Ascending aorta (tissue), 2 donors: ENCODE results near the gene UBE2QL1. TPM values are rescaled to one million over a fixed set of nuclear protein-coding genes. Genes with fewer than 3 reads are reported as not detected.

Experiments used
- DNase-seq, 2 donors: peaks; one replicate each; pipeline ENCODE4 v3.0.0-alpha.2; 2019; ENCODE audit warnings: low spot score in 2 of 2
- H3K27ac ChIP-seq, 2 donors: fragments of 200-600 bp; sonication (generic); one replicate each; pipeline ENCODE4 v1.5.1; 2016 to 2017; ENCODE audit warnings: mild to moderate bottlenecking in 1 of 2
- H3K27me3 ChIP-seq: fragments of 200-600 bp; sonication (generic); one replicate; pipeline ENCODE4 v1.5.1; 2017
- H3K36me3 ChIP-seq, 2 donors: fragments of 200-600 bp; sonication (generic); one replicate each; pipeline ENCODE4 v1.5.1; 2016
- H3K4me1 ChIP-seq, 2 donors: fragments of 200-600 bp; sonication (generic); one replicate each; pipeline ENCODE4 v1.5.1; 2016 to 2017; ENCODE audit warnings: mild to moderate bottlenecking in 1 of 2
- H3K4me3 ChIP-seq, 2 donors: fragments of 200-600 bp; sonication (generic); one replicate each; pipeline ENCODE4 v1.5.1; 2016 to 2017; ENCODE audit warnings: mild to moderate bottlenecking in 1 of 2
- H3K9me3 ChIP-seq, 2 donors: fragments of 200-600 bp; sonication (generic); one replicate each; pipeline ENCODE4 v1.5.1; 2016
- CTCF ChIP-seq, 3 experiments: fragments of 200-600 bp in 2 of 3; fragments of 450-650 bp in 1 of 3; sonication (generic) in 2 of 3; IDR thresholded peaks; one replicate each; pipeline ENCODE4 v1.5.1; 2016 to 2019; ENCODE audit warnings: antibody characterized with exemption in 3 of 3, mild to moderate bottlenecking in 1 of 3, moderate library complexity in 1 of 3
- intact Hi-C: fragments of 100-400 bp; cut with DNase I; formaldehyde crosslinking; loops from one replicate; pipeline ENCODE4 v1.15.1; 2023
- total RNA-seq: library from RNA; depleted of rRNA; stranded (reverse); fragments of >200 nt; gene quantifications from one replicate; pipeline ENCODE4 v1.1.0, GENCODE V29; 2016

The UBE2QL1 gene
- total RNA-seq, 1 donor from 2014 or later: 0.85 TPM

DNA sequence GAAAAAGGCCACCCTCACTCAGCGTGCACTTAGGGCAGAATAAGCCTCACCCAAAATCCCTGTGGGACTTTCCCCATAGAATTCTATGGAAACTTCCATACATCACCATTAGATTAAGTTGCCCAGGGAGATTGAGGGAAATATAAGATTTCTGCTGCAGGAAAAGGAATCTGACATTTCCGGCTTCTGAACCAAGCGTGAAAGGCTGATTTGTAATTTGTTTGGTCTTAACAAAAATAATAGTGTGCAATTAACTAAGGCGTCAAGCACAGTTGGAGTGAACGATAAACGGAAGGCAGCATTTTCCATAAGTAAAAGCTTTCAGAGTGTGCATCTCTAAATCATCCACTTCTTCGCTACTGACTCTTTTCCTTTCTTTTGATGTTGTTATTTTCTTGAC is 14.0 kb downstream of the UBE2QL1 start:
- DNase-seq: no peak
- TF ChIP-seq CTCF (IDR thresholded peaks at IDR 0.05): no peak
- Histone ChIP-seq H3K4me1 (no peaks in the 10 kb centered on the region), H3K4me3 (no peak overlapping the region), H3K36me3 (no peaks in the 10 kb centered on the region), H3K9me3 (no peaks in the 10 kb centered on the region), H3K27ac (no peak overlapping the region), H3K27me3 (no peaks in the 10 kb centered on the region)
- intact Hi-C loops: no loop called here

DNA sequence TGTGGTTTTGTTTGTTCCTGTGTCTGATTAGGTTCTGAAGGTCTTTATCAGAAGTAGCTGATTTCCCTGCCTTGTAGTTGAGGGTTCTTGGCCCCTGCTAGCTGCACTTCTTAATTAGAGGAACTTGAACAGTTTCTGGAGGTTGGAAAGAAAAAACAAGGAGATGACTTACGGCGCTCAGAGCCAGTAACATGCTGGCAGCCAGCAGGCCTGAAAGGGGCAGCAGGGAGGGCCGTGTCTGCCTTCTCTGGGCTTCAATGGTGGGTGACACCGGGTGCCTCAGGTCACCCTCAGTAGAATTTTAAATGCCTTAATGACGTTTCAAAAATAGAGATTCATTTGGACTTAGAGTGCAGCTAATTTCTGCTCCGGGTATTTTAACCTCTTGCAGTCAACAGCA is 15.8 kb downstream of the UBE2QL1 start:
- H3K36me3 ChIP-seq: no peaks in the 10 kb centered on the region
- H3K4me3 ChIP-seq: no peak overlapping the region
- no peaks in the 10 kb centered on the region for H3K27me3 ChIP-seq
- DNase-seq: no peak
- TF ChIP-seq CTCF (IDR thresholded peaks at IDR 0.05): no peak
- H3K27ac ChIP-seq: no peak overlapping the region
- no peaks in the 10 kb centered on the region for H3K9me3 ChIP-seq
- H3K4me1 ChIP-seq: no peaks in the 10 kb centered on the region
- intact Hi-C loops: no loop called here

DNA sequence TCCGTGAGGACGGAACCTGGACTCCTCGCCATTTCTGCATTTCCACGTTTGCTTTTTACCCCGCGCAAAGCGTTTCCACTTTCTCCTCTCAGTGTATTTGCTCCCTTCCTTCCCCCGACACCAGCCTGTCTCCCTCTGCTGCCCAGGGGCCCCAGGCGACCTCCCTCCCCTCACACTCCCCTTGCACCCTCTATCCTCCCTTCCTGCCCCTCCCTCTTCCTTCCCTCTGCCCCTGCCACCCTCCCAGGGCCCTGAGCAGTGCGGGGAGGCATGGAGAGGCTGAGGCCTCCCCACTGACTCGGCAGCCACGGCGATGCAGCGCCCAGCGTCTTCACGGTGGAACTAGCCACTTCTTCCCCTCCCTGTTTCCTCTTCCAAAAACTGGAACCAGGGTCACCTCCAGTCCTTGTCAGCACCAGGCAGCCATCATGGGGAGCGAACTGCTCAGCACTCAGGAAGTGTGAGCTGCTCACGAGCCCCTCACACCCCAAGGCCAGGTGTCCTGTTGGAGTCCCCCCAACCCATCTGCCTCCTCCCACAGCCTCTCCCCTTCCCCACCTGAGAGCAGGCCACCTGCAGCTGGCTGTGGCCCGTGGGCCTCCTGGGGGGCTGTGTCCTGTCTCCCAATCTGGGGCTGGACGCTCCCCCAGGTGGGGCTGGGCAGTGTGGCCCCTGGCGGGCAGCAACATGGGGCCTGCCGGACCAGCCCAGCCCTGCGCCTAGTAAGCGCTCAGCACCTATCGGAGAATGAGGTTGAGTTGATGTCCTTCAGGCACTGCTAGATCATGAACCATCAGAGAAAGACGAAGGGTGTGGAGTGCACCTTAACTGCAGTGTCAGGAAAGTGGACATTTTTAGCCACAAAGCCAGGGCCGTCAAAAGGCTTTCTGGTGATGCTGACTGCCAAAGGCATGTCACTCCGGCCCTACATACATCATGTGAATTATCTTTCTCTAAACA is 17.5 kb downstream of the UBE2QL1 start:
- Histone ChIP-seq H3K27ac (no peak overlapping the region), H3K27me3 (no peaks in the 10 kb centered on the region), H3K9me3 (no peaks in the 10 kb centered on the region), H3K4me3 (no peak overlapping the region), H3K4me1 (no peaks in the 10 kb centered on the region), H3K36me3 (no peaks in the 10 kb centered on the region)
- TF ChIP-seq CTCF (IDR thresholded peaks at IDR 0.05): no peak
- intact Hi-C loops: no loop called here
- no peak for DNase-seq

GRCh38 chr5:6466975-6467567 is 18.4 kb downstream of the UBE2QL1 start:
- Histone ChIP-seq H3K9me3 (no peaks in the 10 kb centered on the region), H3K4me1 (no peaks in the 10 kb centered on the region), H3K4me3 (no peak overlapping the region), H3K36me3 (no peaks in the 10 kb centered on the region), H3K27ac (no peak overlapping the region), H3K27me3 (no peaks in the 10 kb centered on the region)
- TF ChIP-seq CTCF (IDR thresholded peaks at IDR 0.05): no peak
- DNase-seq: no peak
- intact Hi-C loops: no loop called here

DNA sequence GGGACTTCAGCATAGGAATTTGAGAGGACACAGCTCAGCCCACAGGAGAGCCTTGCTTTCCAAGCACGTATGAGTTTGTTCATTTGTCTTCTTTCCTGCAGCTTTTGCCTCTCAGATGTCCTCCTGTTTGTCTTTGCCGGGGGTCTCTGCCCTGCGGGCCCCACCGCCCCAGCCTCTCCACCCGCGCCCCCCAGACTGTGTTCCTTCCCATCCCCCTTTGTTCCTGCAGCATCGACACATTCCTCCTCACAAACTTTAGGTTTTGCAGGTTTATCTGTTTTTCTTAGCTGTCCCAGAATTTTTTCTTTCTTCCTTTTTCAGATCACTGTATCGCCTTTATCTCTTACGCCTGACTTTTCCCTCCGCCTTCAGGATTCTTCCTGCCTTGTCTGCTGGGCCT is 18.9 kb downstream of the UBE2QL1 start:
- Histone ChIP-seq H3K4me3 (no peak overlapping the region), H3K27ac (no peak overlapping the region), H3K36me3 (no peaks in the 10 kb centered on the region), H3K27me3 (no peaks in the 10 kb centered on the region), H3K4me1 (no peaks in the 10 kb centered on the region), H3K9me3 (no peaks in the 10 kb centered on the region)
- DNase-seq: no peak
- TF ChIP-seq CTCF (IDR thresholded peaks at IDR 0.05): no peak
- intact Hi-C loops: no loop called here
